HepG2 (cell line): ENCODE data around the gene ZNF394. TPM values are rescaled to one million over a fixed set of nuclear protein-coding genes. Genes with fewer than 3 reads are reported as not detected.
A peak's percentile ranks its signal among the peaks of the same experiment; 100 is the strongest.

Experiments used
- CC2D1A ChIP-seq: sonication (generic); formaldehyde crosslinking; IDR thresholded peaks from 2 replicates; pipeline ENCODE4 v1.8.1; 2023; ENCODE audit warnings: mild to moderate bottlenecking, missing genetic modification reagents
- CEBPB ChIP-seq: IDR thresholded peaks from 2 replicates; pipeline ENCODE4 v1.6.1; 2011; ENCODE audit warnings: low read depth, low read length, improper control_type of control experiment, borderline replicate concordance
- DNMT1 ChIP-seq: sonication (generic); formaldehyde crosslinking; IDR thresholded peaks from 2 replicates; pipeline ENCODE4 v1.5.1; 2020; ENCODE audit warnings: mild to moderate bottlenecking, missing genetic modification reagents
- EED ChIP-seq: sonication (generic); formaldehyde crosslinking; IDR thresholded peaks from 2 replicates; pipeline ENCODE4 v1.5.0; 2020; ENCODE audit warnings: mild to moderate bottlenecking, missing genetic modification reagents
- FOXA1 ChIP-seq, 2 experiments: fragments of 450-650 bp in 1 of 2; sonication (generic) in 1 of 2; formaldehyde crosslinking in 1 of 2; IDR thresholded peaks; 2 replicates each; pipeline versions ENCODE4 v1.4.0 to v1.6.1; 2016 to 2020; ENCODE audit warnings: missing genetic modification reagents in 1 of 2
- GZF1 ChIP-seq: sonication (generic); formaldehyde crosslinking; IDR thresholded peaks from 2 replicates; pipeline ENCODE4 v1.5.1; 2020; ENCODE audit warnings: mild to moderate bottlenecking, missing genetic modification reagents
- HDAC2 ChIP-seq: sonication (generic); formaldehyde crosslinking; IDR thresholded peaks from 2 replicates; pipeline ENCODE4 v1.4.0; 2020; ENCODE audit warnings: missing genetic modification reagents
- IKZF4 ChIP-seq: sonication (generic); formaldehyde crosslinking; IDR thresholded peaks from 2 replicates; pipeline ENCODE4 v1.5.1; 2020; ENCODE audit warnings: borderline replicate concordance, mild to moderate bottlenecking, low read depth, missing genetic modification reagents; ENCODE audit errors: not compliant biosample characterization
- IRX3 ChIP-seq: sonication (generic); formaldehyde crosslinking; IDR thresholded peaks from 2 replicates; pipeline ENCODE4 v1.8.1; 2023; ENCODE audit warnings: mild to moderate bottlenecking, low read depth, missing genetic modification reagents, borderline replicate concordance
- MAFK ChIP-seq, 2 experiments: IDR thresholded peaks in 1 of 2; conservative IDR thresholded peaks in 1 of 2; 2 replicates each; pipeline ENCODE4 v1.6.1; 2011; ENCODE audit warnings: improper control_type of control experiment in 2 of 2, low read length in 2 of 2
- NCOA1 ChIP-seq: sonication (generic); formaldehyde crosslinking; IDR thresholded peaks from 2 replicates; pipeline ENCODE4 v1.9.0; 2021; ENCODE audit warnings: missing genetic modification reagents
- NR2F2 ChIP-seq: IDR thresholded peaks from 2 replicates; pipeline ENCODE4 v1.6.1; 2012; ENCODE audit warnings: low read depth, inconsistent platforms, borderline replicate concordance
- RARA ChIP-seq: IDR thresholded peaks from 2 replicates; pipeline ENCODE4 v1.6.1; 2016; ENCODE audit warnings: missing genetic modification reagents, missing compliant biosample characterization
- RBFOX2 ChIP-seq: fragments of 200-400 bp; formaldehyde crosslinking; IDR thresholded peaks from 2 replicates; pipeline ENCODE4 v1.6.1; 2017; ENCODE audit warnings: low read depth, mild to moderate bottlenecking, low read length
- RFXAP ChIP-seq: sonication (generic); formaldehyde crosslinking; IDR thresholded peaks from 2 replicates; pipeline ENCODE4 v1.4.0; 2020; ENCODE audit warnings: missing genetic modification reagents, borderline replicate concordance
- SP5 ChIP-seq: IDR thresholded peaks from 2 replicates; pipeline ENCODE4 v1.6.1; 2016; ENCODE audit warnings: low read depth, borderline replicate concordance
- ZFP62 ChIP-seq: sonication (generic); formaldehyde crosslinking; IDR thresholded peaks from 2 replicates; pipeline ENCODE4 v1.4.0; 2020; ENCODE audit warnings: missing genetic modification reagents
- ZNF337 ChIP-seq: sonication (generic); formaldehyde crosslinking; IDR thresholded peaks from 2 replicates; pipeline ENCODE4 v1.5.1; 2020; ENCODE audit warnings: missing genetic modification reagents, low read depth, mild to moderate bottlenecking, borderline replicate concordance
- ZNF782 ChIP-seq: sonication (generic); formaldehyde crosslinking; IDR thresholded peaks from 2 replicates; pipeline ENCODE4 v1.4.0; 2020; ENCODE audit warnings: missing genetic modification reagents, mild to moderate bottlenecking, borderline replicate concordance
- ZNF816 ChIP-seq: sonication (generic); formaldehyde crosslinking; IDR thresholded peaks from 2 replicates; pipeline ENCODE4 v1.8.0; 2022; ENCODE audit warnings: missing genetic modification reagents, mild to moderate bottlenecking, borderline replicate concordance
- polyA plus RNA-seq, 8 experiments: library from polyadenylated mRNA; depleted of rRNA in 3 of 8; stranded (reverse) in 7 of 8; unstranded in 1 of 8; fragments of >200 nt; fragmentation: Illumina TruSeq in 4 of 8; extraction: Trizol in 4 of 8; gene quantifications; 2 replicates each; pipeline versions ENCODE4 v1.2.1 to v1.2.3, GENCODE V29; 2011 to 2016; ENCODE audit warnings: low read depth in 4 of 8, missing spikeins in 1 of 8, mixed read lengths in 1 of 8; ENCODE audit not compliant: insufficient read depth in 1 of 8
- total RNA-seq, 5 experiments: library from RNA; depleted of rRNA; stranded (reverse); fragments of >200 nt; fragmentation: Illumina TruSeq; extraction: Trizol; gene quantifications; 2 replicates each; pipeline ENCODE4 v1.2.3, GENCODE V29; 2016; ENCODE audit warnings: low read depth in 1 of 5
- TF ChIP-seq, protein P1 (sequence below): sonication (generic); formaldehyde crosslinking; IDR thresholded peaks from 2 replicates; pipeline ENCODE4 v1.8.0; 2022; ENCODE audit warnings: missing genetic modification reagents, mild to moderate bottlenecking, borderline replicate concordance
- TF ChIP-seq, protein P2 (sequence below): sonication (generic); formaldehyde crosslinking; IDR thresholded peaks from 2 replicates; pipeline ENCODE4 v1.4.0; 2020; ENCODE audit warnings: missing genetic modification reagents
- TF ChIP-seq, protein P3 (sequence below): sonication (generic); formaldehyde crosslinking; IDR thresholded peaks from 2 replicates; pipeline ENCODE4 v1.4.0; 2020; ENCODE audit warnings: mild to moderate bottlenecking, missing genetic modification reagents, borderline replicate concordance

Gene ZNF394
- total and polyA plus RNA-seq, 2 of the 13 experiments (the other 11 are each of a cell fraction or from before 2014, with no cell fraction given), result 7.8 to 19.6 TPM

DNA sequence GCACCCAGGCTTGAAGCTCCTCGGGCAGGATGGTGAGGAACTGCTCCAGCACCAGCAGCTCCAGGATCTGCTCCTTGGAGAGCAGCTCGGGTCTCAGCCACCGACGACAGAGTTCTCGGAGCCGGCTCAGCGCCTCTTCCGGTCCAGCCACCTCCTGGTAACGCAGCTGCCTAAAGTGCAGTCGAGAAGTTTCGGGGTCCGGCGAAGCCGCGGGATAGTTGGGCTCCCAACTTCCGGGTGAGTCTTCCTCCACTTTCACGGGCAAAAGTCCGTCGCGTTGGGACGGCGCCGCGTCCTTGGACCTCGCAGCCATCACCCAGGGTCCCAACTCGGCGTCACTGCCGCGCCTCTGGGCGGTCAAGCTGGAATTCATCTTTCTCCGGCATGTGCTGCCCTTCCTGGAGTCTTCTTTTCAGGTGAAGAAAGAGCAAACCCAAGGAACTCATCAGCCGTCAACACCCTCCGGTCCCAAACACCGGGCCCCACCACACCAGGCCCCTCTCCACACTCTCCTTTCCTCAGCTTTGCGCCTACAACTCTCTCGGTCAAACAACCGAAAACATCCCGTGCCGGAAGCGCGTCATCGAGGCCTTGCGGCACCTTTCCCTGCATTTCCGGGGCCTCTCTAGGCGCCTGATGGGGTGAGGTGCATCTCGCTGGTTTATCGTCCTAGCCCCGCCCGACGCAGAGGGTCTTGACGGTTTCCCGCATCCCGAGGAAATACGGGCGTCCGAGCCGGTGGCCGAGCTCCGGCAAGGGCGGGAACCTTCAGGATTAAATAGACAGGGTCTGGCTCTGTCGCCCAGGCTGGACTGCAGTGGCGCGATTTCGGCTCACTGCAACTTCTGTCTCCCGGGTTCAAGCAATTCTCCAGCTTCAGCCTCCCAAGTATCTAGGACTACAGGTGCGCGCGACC lies at the start of gene ZNF394 (continued):
- TF ChIP-seq FOXA1 (IDR thresholded peaks at IDR 0.05), result no peak
- no peak for TF ChIP-seq FOXA1 (CRISPR knock-in tag; IDR thresholded peaks at IDR 0.05)
- TF ChIP-seq, protein P1, sequence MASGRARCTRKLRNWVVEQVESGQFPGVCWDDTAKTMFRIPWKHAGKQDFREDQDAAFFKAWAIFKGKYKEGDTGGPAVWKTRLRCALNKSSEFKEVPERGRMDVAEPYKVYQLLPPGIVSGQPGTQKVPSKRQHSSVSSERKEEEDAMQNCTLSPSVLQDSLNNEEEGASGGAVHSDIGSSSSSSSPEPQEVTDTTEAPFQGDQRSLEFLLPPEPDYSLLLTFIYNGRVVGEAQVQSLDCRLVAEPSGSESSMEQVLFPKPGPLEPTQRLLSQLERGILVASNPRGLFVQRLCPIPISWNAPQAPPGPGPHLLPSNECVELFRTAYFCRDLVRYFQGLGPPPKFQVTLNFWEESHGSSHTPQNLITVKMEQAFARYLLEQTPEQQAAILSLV, result peak; percentile 65; the same call in 1 of the 2 replicates
- peak; percentile 58; the same call in 1 of the 2 replicates for TF ChIP-seq CEBPB
- no peak; the same call in 1 of the 2 replicates for TF ChIP-seq NR2F2
- TF ChIP-seq EED (CRISPR knock-in tag), result no peak
- TF ChIP-seq NCOA1 (CRISPR knock-in tag), result no peak
- TF ChIP-seq CC2D1A (CRISPR knock-in tag), result no peak
- 0 out of 2 replicates have a peak, but pooled peaks have one; percentile 9 for TF ChIP-seq SP5 (CRISPR knock-in tag)
- TF ChIP-seq RARA (CRISPR knock-in tag), result peak; percentile 42
- peak; percentile 71 for TF ChIP-seq RBFOX2
- peak; percentile 85 for TF ChIP-seq GZF1 (CRISPR knock-in tag)
- TF ChIP-seq, protein P2, sequence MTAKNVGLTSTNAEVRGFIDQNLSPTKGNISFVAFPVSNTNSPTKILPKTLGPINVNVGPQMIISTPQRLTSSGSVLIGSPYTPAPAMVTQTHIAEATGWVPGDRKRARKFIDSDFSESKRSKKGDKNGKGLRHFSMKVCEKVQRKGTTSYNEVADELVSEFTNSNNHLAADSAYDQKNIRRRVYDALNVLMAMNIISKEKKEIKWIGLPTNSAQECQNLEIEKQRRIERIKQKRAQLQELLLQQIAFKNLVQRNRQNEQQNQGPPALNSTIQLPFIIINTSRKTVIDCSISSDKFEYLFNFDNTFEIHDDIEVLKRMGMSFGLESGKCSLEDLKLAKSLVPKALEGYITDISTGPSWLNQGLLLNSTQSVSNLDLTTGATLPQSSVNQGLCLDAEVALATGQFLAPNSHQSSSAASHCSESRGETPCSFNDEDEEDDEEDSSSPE (CRISPR knock-in tag), result peak; percentile 50; the same call in 1 of the 2 replicates
- 0 out of 2 replicates have a peak, but pooled peaks have one; percentile 74 for TF ChIP-seq RFXAP (CRISPR knock-in tag)
- no peak for TF ChIP-seq MAFK (conservative IDR thresholded peaks at IDR 0.05 in 1 of 2, IDR thresholded peaks at IDR 0.05 in 1 of 2; ENCODE audit: low read length in 2 of 2)
- TF ChIP-seq ZNF816 (CRISPR knock-in tag), result no peak; the same call in 1 of the 2 replicates
- no peak for TF ChIP-seq DNMT1 (CRISPR knock-in tag)
- peak; percentile 34 for TF ChIP-seq IKZF4 (CRISPR knock-in tag)
- TF ChIP-seq HDAC2 (CRISPR knock-in tag), result peak; percentile 86
- TF ChIP-seq ZNF782 (CRISPR knock-in tag), result no peak; the same call in 1 of the 2 replicates
- peak; percentile 67 for TF ChIP-seq ZNF337 (CRISPR knock-in tag)
- TF ChIP-seq, protein P3, sequence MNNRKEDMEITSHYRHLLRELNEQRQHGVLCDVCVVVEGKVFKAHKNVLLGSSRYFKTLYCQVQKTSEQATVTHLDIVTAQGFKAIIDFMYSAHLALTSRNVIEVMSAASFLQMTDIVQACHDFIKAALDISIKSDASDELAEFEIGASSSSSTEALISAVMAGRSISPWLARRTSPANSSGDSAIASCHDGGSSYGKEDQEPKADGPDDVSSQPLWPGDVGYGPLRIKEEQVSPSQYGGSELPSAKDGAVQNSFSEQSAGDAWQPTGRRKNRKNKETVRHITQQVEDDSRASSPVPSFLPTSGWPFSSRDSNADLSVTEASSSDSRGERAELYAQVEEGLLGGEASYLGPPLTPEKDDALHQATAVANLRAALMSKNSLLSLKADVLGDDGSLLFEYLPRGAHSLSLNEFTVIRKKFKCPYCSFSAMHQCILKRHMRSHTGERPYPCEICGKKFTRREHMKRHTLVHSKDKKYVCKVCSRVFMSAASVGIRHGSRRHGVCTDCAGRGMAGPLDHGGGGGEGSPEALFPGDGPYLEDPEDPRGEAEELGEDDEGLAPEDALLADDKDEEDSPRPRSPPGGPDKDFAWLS (CRISPR knock-in tag), result no peak
- no peak for TF ChIP-seq IRX3 (CRISPR knock-in tag)
- no peak for TF ChIP-seq ZFP62
